Hematopoietic multipotent progenitor cell treated with erythropoietin and hydrocortisone succinate and interleukin-3 and kit ligand, for 17 days (in vitro differentiated cells): ENCODE data around the gene MATCAP1.

Experiments
- DNase-seq: peaks from one replicate; pipeline ENCODE4 v3.0.0-alpha.2; 2015; ENCODE audit warnings: low spot score

The MATCAP1 gene

GRCh38 chr16:67128417-67128816, 55.3 kb downstream of the MATCAP1 start:
- DNase-seq, result no peak
